GM21528 (cell line): Measurements from ENCODE around the gene NINJ1.

ENCODE experiments used
- ATAC-seq: cut with Tn5 transposase; IDR thresholded peaks from one replicate; pipeline ENCODE4 v1.9.1; 2021; ENCODE audit warnings: mild to moderate bottlenecking, moderate library complexity; ENCODE audit not compliant: unreplicated experiment, low FRiP score

NINJ1 gene

GRCh38 chr9:93133681-93134014, 403 bp downstream of the NINJ1 start:
- ATAC-seq, result peak; percentile 46

GRCh38 chr9:93132946-93133680, 938 bp downstream of the NINJ1 start:
- ATAC-seq, result no peak

GRCh38 chr9:93132287-93132927, 1.6 kb downstream of the NINJ1 start:
- ATAC-seq, result no peak

GRCh38 chr9:93131599-93132286, 2.3 kb downstream of the NINJ1 start:
- no peak for ATAC-seq

GRCh38 chr9:93130861-93131481, 3.1 kb downstream of the NINJ1 start:
- ATAC-seq, result no peak

- ATAC-seq, result no peak
Measured at GRCh38 chr9:93129691-93130500, 4.2 kb downstream of the NINJ1 start.

DNA sequence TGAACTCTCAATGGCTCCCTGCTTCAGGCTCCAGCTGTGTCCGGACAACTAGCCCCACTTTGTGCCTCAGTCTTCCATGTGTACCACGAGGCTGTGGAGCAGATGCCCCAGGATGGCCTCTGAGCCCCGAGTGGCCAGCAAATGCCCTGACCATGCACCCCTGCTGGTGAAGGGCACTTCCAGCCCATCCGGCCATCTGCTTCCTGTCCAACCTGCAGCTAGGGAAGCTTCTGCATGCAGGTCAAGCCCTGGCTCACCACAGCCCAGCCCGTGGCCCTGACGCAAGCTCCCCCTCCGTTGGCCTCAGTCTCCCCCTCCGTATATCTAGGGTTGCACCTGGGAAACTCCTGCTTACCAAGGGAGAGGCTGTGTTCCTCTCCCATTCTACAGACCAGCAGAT, 4.8 kb downstream of the NINJ1 start:
- no peak for ATAC-seq

DNA sequence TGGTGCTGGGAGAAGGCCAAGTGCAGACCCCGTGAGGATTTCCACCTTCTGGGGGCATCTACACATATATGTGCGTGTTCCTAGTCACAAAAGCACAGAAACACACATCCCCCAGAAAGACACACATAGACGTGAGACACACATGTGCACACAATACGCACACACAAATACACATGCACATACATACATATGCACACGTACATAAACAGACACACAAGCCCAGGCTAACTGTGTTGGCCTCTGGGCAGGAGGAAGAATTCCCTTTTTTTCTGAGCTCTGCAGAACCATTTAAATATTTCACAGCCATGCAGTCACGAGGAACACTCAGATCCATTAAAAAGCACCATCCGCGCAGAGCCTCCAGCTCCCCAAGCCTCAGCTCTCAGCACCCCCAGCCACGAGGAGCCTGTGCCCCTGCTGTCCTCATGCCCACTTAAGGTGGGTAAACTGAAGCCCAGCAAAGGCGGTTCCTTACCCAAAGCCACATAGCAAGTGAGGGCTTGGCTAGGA, 5.3 kb downstream of the NINJ1 start:
- no peak for ATAC-seq

GRCh38 chr9:93128011-93128714, 5.9 kb downstream of the NINJ1 start:
- ATAC-seq, result no peak

DNA sequence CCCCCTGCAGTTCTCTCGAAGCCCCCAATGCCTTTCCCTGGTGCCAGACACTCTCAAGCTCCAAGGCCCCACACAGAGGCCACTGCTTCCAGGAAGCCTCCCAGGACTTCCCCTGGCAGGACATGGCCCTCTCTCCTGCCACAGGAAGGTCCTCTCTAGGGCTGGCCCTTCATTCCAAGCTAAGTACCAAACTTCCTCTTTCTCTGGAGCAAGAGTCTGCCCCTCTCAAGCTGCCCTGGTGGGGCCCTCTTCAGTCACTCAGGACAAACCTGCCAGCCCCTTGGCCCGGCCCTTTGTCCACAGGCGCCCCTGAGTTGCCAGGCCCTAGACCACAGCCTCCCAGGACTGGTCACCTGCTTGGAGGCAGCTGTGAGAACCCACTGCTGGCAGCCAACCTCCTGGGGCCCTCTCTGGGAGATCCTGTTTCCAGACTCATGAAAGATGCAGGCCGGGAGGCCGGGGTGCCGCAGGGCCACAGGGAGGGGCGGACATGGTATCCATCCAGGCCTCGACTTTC, 6.6 kb downstream of the NINJ1 start:
- no peak for ATAC-seq

- ATAC-seq, result no peak
Measured at GRCh38 chr9:93126825-93127368, 7.2 kb downstream of the NINJ1 start.

DNA sequence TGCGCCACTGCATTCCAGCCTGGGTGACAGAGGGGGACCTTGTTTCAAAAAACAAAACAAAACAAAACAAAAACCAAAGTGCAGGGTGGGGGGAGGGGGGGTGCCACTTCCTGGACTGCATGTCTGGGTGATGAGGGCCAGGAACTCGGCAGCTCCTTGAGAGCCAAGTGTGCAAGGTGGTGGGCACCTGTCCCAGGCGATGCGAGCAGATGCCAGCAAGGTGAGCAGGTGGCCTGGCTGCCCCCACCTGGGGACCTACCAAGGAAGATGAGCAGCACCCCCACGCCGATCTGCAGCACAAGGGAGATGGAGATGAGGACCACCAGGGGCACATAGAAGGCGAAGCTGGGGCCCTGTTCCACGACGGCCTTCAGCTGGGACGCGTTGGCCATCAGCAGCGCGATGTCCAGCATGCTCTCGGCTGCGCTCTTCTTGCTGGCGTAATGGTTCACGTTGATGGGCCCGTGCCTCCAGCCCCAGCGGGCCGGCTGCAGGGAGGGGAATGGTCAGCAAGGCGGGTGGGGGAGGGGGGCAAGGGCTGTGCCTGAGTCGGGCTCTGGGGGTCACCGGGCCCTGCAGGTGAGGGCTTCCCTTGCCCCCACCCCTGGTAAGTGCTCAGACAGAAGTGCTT, 7.8 kb downstream of the NINJ1 start:
- ATAC-seq, result no peak

GRCh38 chr9:93125331-93125894, 8.6 kb downstream of the NINJ1 start:
- ATAC-seq, result no peak

DNA sequence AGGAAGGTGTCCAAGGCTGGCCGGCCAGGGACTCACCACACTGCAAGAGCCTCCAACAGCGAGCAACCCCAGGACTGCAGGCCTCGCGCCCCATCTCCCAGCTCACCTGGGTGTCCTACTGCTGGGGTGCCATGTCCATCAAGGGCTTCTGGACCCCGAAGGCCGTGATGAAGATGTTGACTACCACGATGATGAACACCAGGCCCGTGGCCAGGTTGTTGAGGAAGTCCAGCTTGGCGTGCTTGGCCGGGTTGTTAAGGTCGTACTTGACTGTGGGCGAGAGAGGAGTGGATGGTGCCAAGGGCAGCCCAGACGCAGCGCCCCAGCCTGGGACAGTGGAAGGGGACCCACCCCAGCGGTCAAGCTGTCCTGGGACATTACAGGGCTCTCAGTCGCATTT, 9.3 kb downstream of the NINJ1 start:
- no peak for ATAC-seq

DNA sequence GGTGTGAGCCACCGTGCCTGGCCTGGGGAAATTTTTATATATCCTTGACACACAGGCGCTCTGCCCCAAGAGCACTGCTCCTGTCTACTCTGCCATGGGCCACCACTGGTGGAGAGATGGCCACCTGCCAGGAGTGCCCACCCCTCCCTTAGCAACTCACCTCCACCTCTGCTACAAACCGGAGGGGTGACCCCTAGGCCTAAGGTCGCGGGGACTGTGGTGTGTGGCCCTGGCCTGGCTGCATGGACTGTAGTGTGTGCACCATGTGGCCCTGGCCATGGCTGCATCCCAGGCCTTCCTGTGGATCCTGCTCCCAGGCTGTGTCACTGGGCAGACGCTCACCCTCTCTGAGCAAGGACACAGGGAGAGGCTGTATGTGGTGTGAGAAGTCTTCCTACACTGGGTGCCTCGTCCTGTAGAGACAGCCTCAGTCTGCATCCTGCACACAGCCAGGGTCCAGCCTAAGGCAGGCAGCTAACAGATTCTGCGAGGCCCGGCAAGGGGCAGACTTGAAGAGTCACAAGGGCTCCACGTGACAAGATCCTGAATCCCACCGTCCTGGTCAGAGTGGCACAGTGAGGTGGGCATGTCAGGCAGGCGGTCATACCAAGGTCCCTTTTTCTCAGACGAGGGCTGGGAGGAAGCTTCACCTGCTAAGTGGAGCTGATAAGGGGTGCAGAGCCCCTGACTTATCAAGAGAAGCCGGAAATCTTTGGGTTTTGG, 10.3 kb downstream of the NINJ1 start:
- no peak for ATAC-seq

DNA sequence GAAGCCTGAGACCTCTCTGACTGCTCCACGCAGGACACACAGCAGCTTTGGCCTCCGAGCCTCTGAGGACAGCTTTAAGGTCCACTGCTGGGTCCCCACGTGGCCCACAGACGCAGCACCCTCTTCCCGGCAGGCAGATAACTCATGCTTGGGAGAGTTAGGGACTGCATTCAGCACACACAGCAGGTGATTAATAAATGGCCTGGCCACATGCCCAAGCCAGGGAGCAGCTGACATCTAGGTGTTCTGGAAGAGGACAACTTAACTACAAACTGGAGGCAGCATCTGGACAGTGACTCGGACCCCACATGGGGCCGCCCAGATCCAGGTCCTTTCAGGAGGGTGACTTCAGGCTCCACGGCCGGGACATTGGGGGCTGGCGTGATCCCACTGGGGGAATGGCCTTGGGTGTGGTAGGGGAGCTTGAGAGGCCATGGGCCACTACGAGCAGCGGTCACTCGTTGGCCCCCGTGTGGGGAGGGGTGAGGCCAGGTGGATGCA, 11.3 kb downstream of the NINJ1 start:
- no peak for ATAC-seq

DNA sequence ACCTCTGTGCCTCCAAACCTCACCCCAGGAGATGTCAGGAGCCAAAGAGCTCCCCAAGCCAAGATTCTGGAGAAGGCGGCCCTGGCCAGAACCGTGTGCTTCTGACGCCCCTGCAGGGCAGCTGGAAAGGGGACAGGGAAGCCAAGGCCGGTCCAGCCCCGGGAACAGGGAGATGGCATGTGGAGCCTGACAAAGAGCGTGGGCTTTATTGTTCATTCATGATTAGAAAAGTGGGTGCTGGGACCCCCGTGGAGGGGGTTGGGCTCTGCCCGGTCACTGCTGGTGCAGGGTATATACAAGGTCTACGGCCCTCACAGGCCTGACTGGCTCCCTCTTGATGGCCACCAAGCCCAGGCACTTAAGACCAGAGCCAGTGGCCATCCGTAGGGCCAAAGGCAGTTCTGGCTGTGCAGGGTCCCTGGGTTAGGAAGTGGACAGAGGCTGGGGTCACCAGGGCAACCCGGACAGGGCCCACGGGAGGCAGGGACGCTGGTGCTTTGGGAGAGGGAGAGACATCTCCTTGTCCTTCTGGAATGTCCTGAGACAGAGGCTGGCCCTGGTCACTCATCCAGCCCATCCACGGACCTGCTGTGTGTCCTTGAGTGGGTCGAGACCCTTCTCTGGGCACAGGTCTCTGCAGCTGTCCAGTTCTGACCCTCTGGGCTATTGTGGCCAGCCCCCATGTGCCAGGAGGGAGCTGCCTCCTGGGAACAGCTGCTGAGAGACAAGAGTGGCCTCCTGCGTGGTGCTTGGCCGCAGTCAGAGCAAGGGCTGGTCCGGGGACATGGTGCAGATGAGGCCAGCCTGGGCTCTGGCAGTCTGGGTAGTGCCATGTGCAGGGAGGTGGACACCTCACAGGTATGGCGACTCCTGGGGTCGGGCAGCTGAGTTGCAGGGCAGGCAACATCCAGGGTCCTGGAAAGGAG, 12.5 kb downstream of the NINJ1 start:
- no peak for ATAC-seq
